HepG2 (cell line): ENCODE data around the gene SLC50A1. TPM values are rescaled to one million over a fixed set of nuclear protein-coding genes. Genes with fewer than 3 reads are reported as not detected.

Experiments
- ATAC-seq: fragments of 200-7000 bp; cut with Tn5 transposase; 3 replicates; pipeline ENCODE4 v1.9.1; 2020; ENCODE audit warnings: mild to moderate bottlenecking, moderate library complexity
- BruUV-seq: library from RNA; stranded (reverse); fragments of 400-500 nt; replicated peaks from 2 replicates; lab custom pipeline; 2021; lab: Mats Ljungman, UMichigan
- CTCF ChIA-PET: fragments of 300-600 bp; formaldehyde crosslinking; extraction: SDS; loops from one replicate; lab custom pipeline; 2021; ENCODE audit warnings: low total read pairs, inconsistent platforms, low intra/inter-chr PET ratio; lab: Yijun Ruan, JAX
- POLR2A ChIA-PET: fragments of 350-600 bp; sonication (Branson Sonifier 250); formaldehyde crosslinking; loops from one replicate; lab custom pipeline; 2020; ENCODE audit warnings: antibody characterized with exemption, inconsistent platforms; lab: Yijun Ruan, JAX
- DNase-seq: peaks from one replicate; pipeline ENCODE4 v3.0.0-alpha.2; 2015; ENCODE audit warnings: low spot score
- FAIRE-seq: peaks from 3 replicates; lab custom pipeline; 2011; peaks lifted over from hg19 to GRCh38; lab: Jason Lieb, UNC
- H2AFZ ChIP-seq: one replicate; pipeline ENCODE4 v1.6.1; 2011; ENCODE audit warnings: low read length, inconsistent platforms
- H3K27ac ChIP-seq: fragments of 300-600 bp; 3 replicates; pipeline ENCODE4 v1.8.0; 2011; ENCODE audit warnings: mixed run types, mild to moderate bottlenecking, mixed read lengths, low read length, inconsistent platforms; ENCODE audit not compliant: insufficient read depth; ENCODE audit errors: extremely low read length
- H3K27me3 ChIP-seq, 2 experiments: fragments of 200-600 bp in 1 of 2; 2 replicates in 1 of 2; 3 replicates in 1 of 2; pipeline versions ENCODE4 v1.6.0 to v1.8.0; 2011; ENCODE audit warnings: low read length in 2 of 2, mild to moderate bottlenecking in 2 of 2, moderate library complexity in 2 of 2, inconsistent platforms in 1 of 2; ENCODE audit not compliant: insufficient read depth in 2 of 2, control insufficient read depth in 1 of 2
- H3K36me3 ChIP-seq, 2 experiments: fragments of 200-600 bp in 1 of 2; replicated peaks in 1 of 2; 2 replicates in 1 of 2; 3 replicates in 1 of 2; pipeline versions ENCODE4 v1.5.1 to v1.8.0; 2011; ENCODE audit warnings: low read length in 2 of 2, inconsistent platforms in 1 of 2; ENCODE audit not compliant: insufficient read depth in 2 of 2, control insufficient read depth in 1 of 2
- H3K4me1 ChIP-seq: 2 replicates; pipeline ENCODE4 v1.5.1; 2012; ENCODE audit warnings: low read length, inconsistent platforms; ENCODE audit not compliant: insufficient read depth
- H3K4me2 ChIP-seq: 2 replicates; pipeline ENCODE4 v1.6.0; 2011; ENCODE audit warnings: low read depth, low read length, inconsistent platforms
- H3K4me3 ChIP-seq, 3 experiments: fragments of 200-600 bp in 1 of 3; sonication (generic), shearing (Covaris generic) in 1 of 3; replicated peaks in 1 of 3; 2 replicates each; pipeline ENCODE4 v1.5.1; 2011 to 2016; ENCODE audit warnings: low read length in 3 of 3, inconsistent platforms in 2 of 3, low read depth in 2 of 3, mild to moderate bottlenecking in 2 of 3, control low read depth in 1 of 3, mixed read lengths in 1 of 3; ENCODE audit not compliant: insufficient read depth in 1 of 3
- H3K79me2 ChIP-seq: one replicate; pipeline ENCODE4 v1.6.1; 2011; ENCODE audit warnings: low read length, inconsistent platforms; ENCODE audit not compliant: insufficient read depth
- H3K9ac ChIP-seq: 2 replicates; pipeline ENCODE4 v1.6.0; 2011; ENCODE audit warnings: mild to moderate bottlenecking, low read depth, low read length, inconsistent platforms; ENCODE audit not compliant: insufficient read depth
- H3K9me3 ChIP-seq: 2 replicates; pipeline ENCODE4 v1.5.1; 2012; ENCODE audit warnings: mild to moderate bottlenecking, low read length
- H4K20me1 ChIP-seq: 2 replicates; pipeline ENCODE4 v1.6.0; 2011; ENCODE audit warnings: inconsistent platforms, mild to moderate bottlenecking, low read length, moderate library complexity; ENCODE audit not compliant: insufficient read depth
- CSRNP1 ChIP-seq: sonication (generic); formaldehyde crosslinking; IDR thresholded peaks from 2 replicates; pipeline ENCODE4 v1.8.1; 2023; ENCODE audit warnings: mild to moderate bottlenecking, missing genetic modification reagents
- DZIP1 ChIP-seq: sonication (generic); formaldehyde crosslinking; IDR thresholded peaks from 2 replicates; pipeline ENCODE4 v1.5.0; 2020; ENCODE audit warnings: mild to moderate bottlenecking, missing genetic modification reagents
- ERF ChIP-seq: IDR thresholded peaks from 2 replicates; pipeline ENCODE4 v1.6.1; 2018; ENCODE audit warnings: missing biosample characterization, missing genetic modification reagents
- ETV5 ChIP-seq: IDR thresholded peaks from 2 replicates; pipeline ENCODE4 v1.6.1; 2018; ENCODE audit warnings: missing biosample characterization, missing genetic modification reagents, inconsistent platforms, borderline replicate concordance
- JUN ChIP-seq: sonication (generic); formaldehyde crosslinking; IDR thresholded peaks from 2 replicates; pipeline ENCODE4 v1.4.0; 2020; ENCODE audit warnings: mild to moderate bottlenecking, missing genetic modification reagents
- MAX ChIP-seq: IDR thresholded peaks from 2 replicates; pipeline ENCODE4 v1.6.1; 2012; ENCODE audit warnings: inconsistent platforms
- MXI1 ChIP-seq: IDR thresholded peaks from 3 replicates; pipeline ENCODE4 v1.6.1; 2012; ENCODE audit warnings: low read depth, low read length, inconsistent platforms, borderline replicate concordance
- SAP130 ChIP-seq: IDR thresholded peaks from 2 replicates; pipeline ENCODE4 v1.6.1; 2016; ENCODE audit warnings: low read depth
- ZBTB1 ChIP-seq: sonication (generic); formaldehyde crosslinking; IDR thresholded peaks from 2 replicates; pipeline ENCODE4 v1.4.0; 2020; ENCODE audit warnings: missing genetic modification reagents, borderline replicate concordance
- ZFAT ChIP-seq: sonication (generic); formaldehyde crosslinking; conservative IDR thresholded peaks from 2 replicates; pipeline ENCODE4 v1.8.1; 2023; ENCODE audit warnings: missing genetic modification reagents, inconsistent platforms
- ZNF160 ChIP-seq: sonication (generic); formaldehyde crosslinking; IDR thresholded peaks from 2 replicates; pipeline ENCODE4 v1.8.0; 2022; ENCODE audit warnings: mild to moderate bottlenecking, inconsistent platforms, missing genetic modification reagents
- ZNF687 ChIP-seq: sonication (generic); formaldehyde crosslinking; IDR thresholded peaks from 2 replicates; pipeline ENCODE4 v1.5.1; 2020; ENCODE audit warnings: mild to moderate bottlenecking, missing genetic modification reagents, moderate library complexity
- ZNF713 ChIP-seq: sonication (generic); formaldehyde crosslinking; IDR thresholded peaks from 2 replicates; pipeline ENCODE4 v1.4.0; 2020; ENCODE audit warnings: mild to moderate bottlenecking, missing genetic modification reagents
- ZNF83 ChIP-seq: sonication (generic); formaldehyde crosslinking; IDR thresholded peaks from 2 replicates; pipeline ENCODE4 v1.4.0; 2020; ENCODE audit warnings: missing genetic modification reagents, mild to moderate bottlenecking, borderline replicate concordance
- WGBS: methylation state at CpG from one replicate; pipeline ENCODE4 v1.1.6; 2017; ENCODE audit warnings: low lambda C conversion rate; 5-methylcytosine and 5-hydroxymethylcytosine counted together
- in situ Hi-C: cut with HindIII; loops from 2 replicates; pipeline ENCODE4 v1.10.0; 2017; ENCODE audit warnings: low pct_unique_long_range_greater_than_20kb; ENCODE audit not compliant: extremely low pct_ligation_motif_present
- intact Hi-C: fragments of 100-400 bp; cut with micrococcal nuclease; formaldehyde crosslinking; loops from one replicate; pipeline ENCODE4 v1.10.0; 2022; ENCODE audit not compliant: unreplicated experiment
- polyA plus RNA-seq, 8 experiments: library from polyadenylated mRNA; depleted of rRNA in 3 of 8; stranded (reverse) in 7 of 8; unstranded in 1 of 8; fragments of >200 nt; fragmentation: Illumina TruSeq in 4 of 8; extraction: Trizol in 4 of 8; gene quantifications; 2 replicates each; pipeline versions ENCODE4 v1.2.1 to v1.2.3, GENCODE V29; 2011 to 2016; ENCODE audit warnings: low read depth in 4 of 8, missing spikeins in 1 of 8, mixed read lengths in 1 of 8; ENCODE audit not compliant: insufficient read depth in 1 of 8
- total RNA-seq, 5 experiments: library from RNA; depleted of rRNA; stranded (reverse); fragments of >200 nt; fragmentation: Illumina TruSeq; extraction: Trizol; gene quantifications; 2 replicates each; pipeline ENCODE4 v1.2.3, GENCODE V29; 2016; ENCODE audit warnings: low read depth in 1 of 5

SLC50A1 gene
- total and polyA plus RNA-seq, 2 of the 13 experiments (the other 11 are each of a cell fraction or from before 2014, with no cell fraction given): 22.5 to 46.8 TPM

GRCh38 chr1:155166471-155167165, 31.0 kb downstream of the SLC50A1 start:
- no peak overlapping the region for H2AFZ ChIP-seq
- in situ Hi-C loops: loop anchor here (5.0 kb wide), 1 partner anchor 74 kb away; no protein-coding TSS in a partner anchor
- H3K27ac ChIP-seq: no peak overlapping the region
- TF ChIP-seq ZNF687 (CRISPR knock-in tag) (peak; percentile 56), ZFAT (CRISPR knock-in tag) (no peak), CSRNP1 (CRISPR knock-in tag) (0 out of 2 replicates have a peak, but pooled peaks have one; percentile 21), ERF (CRISPR knock-in tag) (0 out of 2 replicates have a peak, but pooled peaks have one; percentile 18), DZIP1 (0 out of 2 replicates have a peak, but pooled peaks have one; percentile 17), ZNF83 (CRISPR knock-in tag) (no peak), ZNF713 (CRISPR knock-in tag) (no peak), JUN (CRISPR knock-in tag) (no peak), ZNF160 (CRISPR knock-in tag) (no peak), SAP130 (CRISPR knock-in tag) (peak; percentile 50; the same call in 1 of the 2 replicates), MAX (peak; percentile 24; the same call in 1 of the 2 replicates), MXI1 (0 out of 3 replicates have a peak, but pooled peaks have one; percentile 7), ETV5 (peak; percentile 58; the same call in 1 of the 2 replicates), ZBTB1 (CRISPR knock-in tag) (peak; percentile 34; the same call in 1 of the 2 replicates)

More at GRCh38 chr1:155166471-155167165, 31.0 kb downstream of the SLC50A1 start:
- H3K9ac ChIP-seq: 0 out of 2 replicates have a peak overlapping the region, but pooled peaks have one; percentile 2
- H3K4me3 ChIP-seq: peak overlapping the region in 1 of 3 experiments; percentile 75; a peak in 2 of 6 replicates
- H3K4me2 ChIP-seq: peak overlapping the region; percentile 57
- 25% methylated on average over 22 of the region's 27 CpGs for WGBS
- ChIA-PET CTCF (interaction anchor here (1.3 to 5.3 kb wide), 4 partner anchors 54 to 105 kb away, joined by 3 to 165 read pairs (median 10); no protein-coding TSS in a partner anchor), POLR2A (interaction anchor here (0.7 to 5.9 kb wide), 7 partner anchors 31 to 82 kb away, joined by 3 to 56 read pairs (median 5); partner anchors contain the start of genes EFNA1 and SLC50A1)
- no peaks in the 10 kb centered on the region for H3K79me2 ChIP-seq
- H3K9me3 ChIP-seq: no peaks in the 10 kb centered on the region
- no peaks in the 10 kb centered on the region for H4K20me1 ChIP-seq
- DNase-seq: no peak
- intact Hi-C loops: loop anchor here (1.0 to 2.0 kb wide), 2 partner anchors 40 to 72 kb away; partner anchors contain the start of gene EFNA1
- H3K27me3 ChIP-seq: 0 out of 5 replicates have a peak, but pooled peaks cover 0 to 8% of the 10 kb centered on the region in 2 experiments
- H3K36me3 ChIP-seq: peaks cover 0 to 12% of the 10 kb centered on the region in 2 experiments; a peak in 2 of 5 replicates
- ATAC-seq: peak; percentile 12
- H3K4me1 ChIP-seq: peaks cover 28% of the 10 kb centered on the region
- BruUV-seq: no TSS peak
- FAIRE-seq: no peak
